H1 (cell line): ENCODE data around the gene CDYL2. TPM values are rescaled to one million over a fixed set of nuclear protein-coding genes. Genes with fewer than 3 reads are reported as not detected.

ENCODE experiments used
- ASH2L ChIP-seq: fragments of 200-600, 300-600 bp; sonication (generic); IDR thresholded peaks from one replicate; pipeline ENCODE4 v1.7.1; 2017; ENCODE audit warnings: low read length
- KDM5A ChIP-seq: fragments of 200-600 bp; IDR thresholded peaks from 2 replicates; pipeline ENCODE4 v1.7.1; 2012; ENCODE audit warnings: mild to moderate bottlenecking, low read length, inconsistent platforms, mixed read lengths
- PHF8 ChIP-seq: fragments of 200-600 bp; sonication (generic); conservative IDR thresholded peaks from 2 replicates; pipeline ENCODE4 v1.7.1; 2012; ENCODE audit warnings: low read depth, mild to moderate bottlenecking, inconsistent platforms, low read length, moderate library complexity
- RBBP5 ChIP-seq: IDR thresholded peaks from 2 replicates; pipeline ENCODE4 v1.7.1; 2012; ENCODE audit warnings: low read depth, mild to moderate bottlenecking, inconsistent platforms, low read length, moderate library complexity, borderline replicate concordance
- polyA plus RNA-seq, 7 experiments: library from polyadenylated mRNA; depleted of rRNA in 3 of 7; stranded (reverse) in 5 of 7; unstranded in 2 of 7; fragments of >200 nt in 5 of 7; fragments of 200-250 nt in 2 of 7; gene quantifications; 1 replicate in 5 of 7; 2 replicates in 1 of 7; 4 replicates in 1 of 7; pipeline versions ENCODE4 v1.2.1 to v1.2.3, GENCODE V29; 2011 to 2013; ENCODE audit warnings: missing spikeins in 2 of 7, mixed read lengths in 2 of 7
- total RNA-seq: library from RNA; stranded (reverse); fragmentation: NEBNext Ultra II Directional; extraction: Animal tissue kit (Norgen Biotek cat#: 25700); gene quantifications from 2 replicates; pipeline ENCODE4 v1.2.1, GENCODE V29; 2021

The CDYL2 gene
- total and polyA plus RNA-seq, 2 of the 8 experiments (the other 6 are each of a cell fraction or from before 2014, with no cell fraction given) = 0.33 to 5.3 TPM

DNA sequence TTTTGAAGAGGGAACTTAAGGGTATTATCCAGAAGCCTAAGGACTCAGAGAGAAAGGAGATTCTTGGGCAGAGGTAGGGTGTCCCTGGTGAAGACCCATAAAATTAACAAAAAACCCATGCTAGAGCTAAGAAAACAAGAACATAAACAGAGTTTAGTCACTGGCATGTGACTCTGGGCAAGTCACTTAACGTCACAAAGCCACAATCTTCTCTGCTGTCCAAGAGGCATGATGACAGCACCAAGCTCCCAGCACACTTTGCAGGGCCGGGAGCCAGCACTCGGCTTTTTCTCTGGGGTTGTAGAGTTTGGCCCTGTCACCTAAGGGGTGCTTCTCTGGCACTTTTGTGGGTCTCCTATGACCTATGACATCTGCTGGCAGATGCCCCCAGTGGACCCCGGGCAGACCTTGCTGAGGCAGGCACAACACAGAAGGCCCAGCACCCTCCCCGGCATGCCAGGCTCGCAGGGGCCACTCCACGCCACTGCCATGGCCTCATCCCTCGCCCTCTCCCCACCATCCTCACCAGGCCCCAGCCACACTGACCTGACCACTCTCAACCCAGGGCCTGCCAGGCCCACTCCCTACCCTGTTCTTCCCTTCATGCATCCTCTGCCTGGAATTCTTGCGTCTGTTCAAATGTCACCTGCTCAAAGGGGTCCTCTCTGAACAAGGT, 193.8 kb downstream of the CDYL2 start (continued):
- TF ChIP-seq PHF8 (no peak), ASH2L (no peak), KDM5A (no peak), RBBP5 (no peak)
